ENCODE results near the gene MAST4. TPM values are rescaled to one million over a fixed set of nuclear protein-coding genes. Genes with fewer than 3 reads are reported as not detected.

MAST4 gene
- total and polyA plus RNA-seq, 2 of the 13 experiments (the other 11 are each of a cell fraction or from before 2014, with no cell fraction given), result 3.4 to 3.7 TPM

GRCh38 chr5:66769839-66770617 is 173.8 kb downstream of the MAST4 start (continued):
- TF ChIP-seq KLF9 (CRISPR knock-in tag; IDR thresholded peaks at IDR 0.05; ENCODE audit: low read depth) (no peak), KDM1A (CRISPR knock-in tag; IDR thresholded peaks at IDR 0.05) (no peak), ZNF724P (CRISPR knock-in tag; IDR thresholded peaks at IDR 0.05; ENCODE audit: borderline replicate concordance) (no peak), STAG1 (CRISPR knock-in tag; IDR thresholded peaks at IDR 0.05) (peak; percentile 63), RARG (CRISPR knock-in tag; IDR thresholded peaks at IDR 0.05; ENCODE audit: low read depth) (no peak), ZNF773 (CRISPR knock-in tag; IDR thresholded peaks at IDR 0.05; ENCODE audit: borderline replicate concordance) (no peak)
- TF ChIP-seq, protein P1, sequence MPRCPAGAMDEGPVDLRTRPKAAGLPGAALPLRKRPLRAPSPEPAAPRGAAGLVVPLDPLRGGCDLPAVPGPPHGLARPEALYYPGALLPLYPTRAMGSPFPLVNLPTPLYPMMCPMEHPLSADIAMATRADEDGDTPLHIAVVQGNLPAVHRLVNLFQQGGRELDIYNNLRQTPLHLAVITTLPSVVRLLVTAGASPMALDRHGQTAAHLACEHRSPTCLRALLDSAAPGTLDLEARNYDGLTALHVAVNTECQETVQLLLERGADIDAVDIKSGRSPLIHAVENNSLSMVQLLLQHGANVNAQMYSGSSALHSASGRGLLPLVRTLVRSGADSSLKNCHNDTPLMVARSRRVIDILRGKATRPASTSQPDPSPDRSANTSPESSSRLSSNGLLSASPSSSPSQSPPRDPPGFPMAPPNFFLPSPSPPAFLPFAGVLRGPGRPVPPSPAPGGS (CRISPR knock-in tag; IDR thresholded peaks at IDR 0.05), result no peak

- 26% methylated on average over 3 of the region's 3 CpGs for WGBS (ENCODE audit: low lambda C conversion rate)
- H3K9me3 ChIP-seq (ENCODE audit: low read length), result no peaks in the 10 kb centered on the region
- no peaks in the 10 kb centered on the region for H3K36me3 ChIP-seq (replicated peaks in 1 of 2; ENCODE audit: control insufficient read depth in 1 of 2, insufficient read depth in 2 of 2, low read length in 2 of 2)
- ATAC-seq, result no peak
- H3K4me2 ChIP-seq (ENCODE audit: low read depth, low read length), result no peak overlapping the region
- in situ Hi-C loops (cut with HindIII; ENCODE audit: extremely low pct_ligation_motif_present, low pct_unique_long_range_greater_than_20kb), result no loop called here
- H3K79me2 ChIP-seq (ENCODE audit: insufficient read depth, low read length), result no peaks in the 10 kb centered on the region
- no peak overlapping the region for H3K4me3 ChIP-seq (replicated peaks in 1 of 3; ENCODE audit: insufficient read depth in 1 of 3, low read depth in 2 of 3, low read length in 3 of 3)
- POLR2A ChIA-PET, result no interaction called here
- no peaks in the 10 kb centered on the region for H3K4me1 ChIP-seq (ENCODE audit: insufficient read depth, low read length)
- H3K27ac ChIP-seq (ENCODE audit: extremely low read length, insufficient read depth, low read length), result no peak overlapping the region
- no peak overlapping the region for H3K9ac ChIP-seq (ENCODE audit: insufficient read depth, low read depth, low read length)
- H4K20me1 ChIP-seq (ENCODE audit: insufficient read depth, low read length), result no peaks in the 10 kb centered on the region
- intact Hi-C loops (cut with micrococcal nuclease; ENCODE audit: unreplicated experiment), result no loop called here
- no peak for FAIRE-seq
- H3K27me3 ChIP-seq (ENCODE audit: control insufficient read depth in 1 of 2, insufficient read depth in 2 of 2, low read length in 2 of 2), result no peaks in the 10 kb centered on the region
- no peak overlapping the region for H2AFZ ChIP-seq (ENCODE audit: low read length)
- no TSS peak for BruUV-seq (replicated peaks)
- CTCF ChIA-PET (ENCODE audit: low intra/inter-chr PET ratio, low total read pairs), result no interaction called here
- no peak for DNase-seq (ENCODE audit: low spot score)
- no peak for TF ChIP-seq KLF16 (CRISPR knock-in tag; IDR thresholded peaks at IDR 0.05)
- TF ChIP-seq ARNT (IDR thresholded peaks at IDR 0.05), result no peak
- TF ChIP-seq TBP (CRISPR knock-in tag; IDR thresholded peaks at IDR 0.05), result no peak
- TF ChIP-seq SOX13 (IDR thresholded peaks at IDR 0.05), result no peak
- TF ChIP-seq SOX13 (CRISPR knock-in tag; conservative IDR thresholded peaks at IDR 0.05 in 1 of 2, IDR thresholded peaks at IDR 0.05 in 1 of 2), result no peak
- TF ChIP-seq CCAR2 (optimal IDR thresholded peaks at IDR 0.05; ENCODE audit: low read depth, low read length), result no peak
- TF ChIP-seq HOMEZ (CRISPR knock-in tag; IDR thresholded peaks at IDR 0.05; ENCODE audit: low read depth), result no peak
- no peak for TF ChIP-seq TBL1XR1 (IDR thresholded peaks at IDR 0.05; ENCODE audit: borderline replicate concordance, low read length, partially characterized antibody)
- no peak for TF ChIP-seq PATZ1 (CRISPR knock-in tag; IDR thresholded peaks at IDR 0.05)
- TF ChIP-seq THYN1 (CRISPR knock-in tag; IDR thresholded peaks at IDR 0.05; ENCODE audit: borderline replicate concordance, low read depth), result no peak
- no peak for TF ChIP-seq BCL6 (CRISPR knock-in tag; IDR thresholded peaks at IDR 0.05)
- TF ChIP-seq ZNF292 (CRISPR knock-in tag; IDR thresholded peaks at IDR 0.05; ENCODE audit: borderline replicate concordance, low read depth), result no peak
- no peak for TF ChIP-seq HES4 (CRISPR knock-in tag; IDR thresholded peaks at IDR 0.05; ENCODE audit: borderline replicate concordance)
Measured at GRCh38 chr5:66777868-66778267, 181.7 kb downstream of the MAST4 start.

Measured in HepG2 (cell line).